Thyroid gland (tissue), 4 donors: ENCODE measurements around the gene TMEM74B.

Experiments
- CTCF ChIP-seq, 6 experiments: fragments of 200-600 bp in 3 of 6; fragments of 450-650 bp in 3 of 6; sonication (generic) in 3 of 6; IDR thresholded peaks; one replicate each; pipeline ENCODE4 v1.5.1; 2016 to 2019; ENCODE audit warnings: antibody characterized with exemption in 6 of 6, mild to moderate bottlenecking in 2 of 6, inconsistent platforms in 1 of 6, moderate library complexity in 1 of 6
- POLR2A ChIP-seq, 2 donors: fragments of 450-650 bp; IDR thresholded peaks; one replicate each; pipeline ENCODE4 v1.6.1; 2017; ENCODE audit warnings: antibody characterized with exemption in 2 of 2, mild to moderate bottlenecking in 2 of 2, moderate library complexity in 1 of 2

GRCh38 chr20:1169224-1169623 is 15.6 kb downstream of the TMEM74B start:
- TF ChIP-seq CTCF (IDR thresholded peaks at IDR 0.05) (no peak), POLR2A (IDR thresholded peaks at IDR 0.05) (no peak)
